Measurements from ENCODE around the gene FEZ2.

- no peak for TF ChIP-seq RFX5 (IDR thresholded peaks at IDR 0.05)
- TF ChIP-seq ELK1 (IDR thresholded peaks at IDR 0.05; ENCODE audit: low read depth, low read length), result no peak
- TF ChIP-seq POLR2A (IDR thresholded peaks at IDR 0.05; ENCODE audit: low read length), result no peak
Observed at GRCh38 chr2:36544638-36545338, 53.2 kb downstream of the FEZ2 start.

All from A549 (cell line).